Activated CD8-positive, alpha-beta T cell treated with anti-CD3 and anti-CD28 coated beads for 36 hours (primary cell): ENCODE data around the gene CALB2. TPM values are rescaled to one million over a fixed set of nuclear protein-coding genes. Genes with fewer than 3 reads are reported as not detected.
A peak's percentile ranks its signal among the peaks of the same experiment; 100 is the strongest.

Experiments used
- ATAC-seq: fragments of 200-7000 bp; cut with Tn5 transposase; one replicate; pipeline ENCODE4 v1.10.0; 2021; ENCODE audit warnings: mild to moderate bottlenecking, moderate library complexity
- CTCF ChIA-PET: fragments of 350-600 bp; sonication (Branson Sonifier 250); formaldehyde crosslinking; loops from one replicate; lab custom pipeline; 2021; ENCODE audit warnings: antibody characterized with exemption; lab: Charles Lee
- POLR2A ChIA-PET: fragments of 350-600 bp; sonication (Branson Sonifier 250); formaldehyde crosslinking; loops from one replicate; lab custom pipeline; 2021; ENCODE audit warnings: antibody characterized with exemption; lab: Charles Lee
- DNase-seq: peaks from one replicate; pipeline ENCODE4 v3.0.0-alpha.2; 2020
- H3K27ac Mint-ChIP-seq: one replicate; pipeline ENCODE4 v1.8.0; 2021; ENCODE audit warnings: mild to moderate bottlenecking, mixed read lengths
- H3K27me3 Mint-ChIP-seq: one replicate; pipeline ENCODE4 v1.8.0; 2021; ENCODE audit warnings: mixed read lengths
- H3K36me3 Mint-ChIP-seq: one replicate; pipeline ENCODE4 v1.8.0; 2021; ENCODE audit warnings: low read depth, mixed read lengths
- H3K4me1 Mint-ChIP-seq: one replicate; pipeline ENCODE4 v1.8.0; 2021; ENCODE audit warnings: low read depth, mixed read lengths
- H3K4me3 Mint-ChIP-seq: one replicate; pipeline ENCODE4 v1.8.0; 2021; ENCODE audit warnings: mild to moderate bottlenecking, moderate library complexity, mixed read lengths
- H3K9me3 Mint-ChIP-seq: one replicate; pipeline ENCODE4 v1.8.0; 2021; ENCODE audit warnings: mixed read lengths
- intact Hi-C: fragments of 100-400 bp; cut with micrococcal nuclease; formaldehyde crosslinking; loops from one replicate; pipeline ENCODE4 v1.10.0; 2022
- total RNA-seq, 2 experiments: library from RNA; stranded (reverse); gene quantifications; one replicate each; pipeline ENCODE4 v1.2.3, GENCODE V29; 2021
- TF ChIP-seq, protein P1 (sequence below): fragments of 200-600 bp; IDR thresholded peaks from one replicate; pipeline ENCODE4 v1.8.0; 2022; ENCODE audit warnings: antibody characterized with exemption, mild to moderate bottlenecking

CALB2 gene
- total RNA-seq, 2 experiments from 2014 or later = not detected

DNA sequence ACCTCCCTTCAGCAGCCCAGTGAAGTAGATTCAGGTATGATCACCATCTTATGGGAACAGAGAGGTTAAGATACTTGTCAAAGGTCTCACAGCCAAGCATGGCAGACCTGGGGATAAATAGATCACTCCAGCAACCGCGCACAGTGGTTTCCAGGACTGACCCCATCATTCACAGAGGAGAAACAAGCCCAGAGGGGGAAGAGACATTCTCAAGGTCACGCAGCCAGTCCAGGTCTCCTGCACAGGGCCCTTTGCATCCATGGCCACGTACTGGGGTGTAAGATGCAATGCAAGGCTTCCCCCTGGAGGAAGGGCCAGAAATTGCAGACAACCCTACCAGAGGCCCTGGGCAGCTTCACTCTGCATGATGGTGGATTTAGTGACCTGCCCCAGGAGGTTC, 63.4 kb downstream of the CALB2 start:
- ChIA-PET CTCF (interaction anchor here (0.7 to 3.6 kb wide), 8 partner anchors 9 to 189 kb away, joined by 3 to 27 read pairs (median 4); no protein-coding TSS in a partner anchor), POLR2A (no interaction called here)
- peak; percentile 69 for DNase-seq
- H3K9me3 Mint-ChIP-seq = no peaks in the 10 kb centered on the region
- no peak overlapping the region for H3K27ac Mint-ChIP-seq
- peaks cover 7% of the 10 kb centered on the region for H3K4me1 Mint-ChIP-seq
- ATAC-seq = peak; percentile 38
- H3K4me3 Mint-ChIP-seq = no peak overlapping the region
- peaks cover 21% of the 10 kb centered on the region for H3K27me3 Mint-ChIP-seq
- H3K36me3 Mint-ChIP-seq = no peaks in the 10 kb centered on the region
- intact Hi-C loops = no loop called here
- TF ChIP-seq, protein P1, sequence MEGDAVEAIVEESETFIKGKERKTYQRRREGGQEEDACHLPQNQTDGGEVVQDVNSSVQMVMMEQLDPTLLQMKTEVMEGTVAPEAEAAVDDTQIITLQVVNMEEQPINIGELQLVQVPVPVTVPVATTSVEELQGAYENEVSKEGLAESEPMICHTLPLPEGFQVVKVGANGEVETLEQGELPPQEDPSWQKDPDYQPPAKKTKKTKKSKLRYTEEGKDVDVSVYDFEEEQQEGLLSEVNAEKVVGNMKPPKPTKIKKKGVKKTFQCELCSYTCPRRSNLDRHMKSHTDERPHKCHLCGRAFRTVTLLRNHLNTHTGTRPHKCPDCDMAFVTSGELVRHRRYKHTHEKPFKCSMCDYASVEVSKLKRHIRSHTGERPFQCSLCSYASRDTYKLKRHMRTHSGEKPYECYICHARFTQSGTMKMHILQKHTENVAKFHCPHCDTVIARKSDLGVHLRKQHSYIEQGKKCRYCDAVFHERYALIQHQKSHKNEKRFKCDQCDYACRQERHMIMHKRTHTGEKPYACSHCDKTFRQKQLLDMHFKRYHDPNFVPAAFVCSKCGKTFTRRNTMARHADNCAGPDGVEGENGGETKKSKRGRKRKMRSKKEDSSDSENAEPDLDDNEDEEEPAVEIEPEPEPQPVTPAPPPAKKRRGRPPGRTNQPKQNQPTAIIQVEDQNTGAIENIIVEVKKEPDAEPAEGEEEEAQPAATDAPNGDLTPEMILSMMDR = peak; percentile 65

DNA sequence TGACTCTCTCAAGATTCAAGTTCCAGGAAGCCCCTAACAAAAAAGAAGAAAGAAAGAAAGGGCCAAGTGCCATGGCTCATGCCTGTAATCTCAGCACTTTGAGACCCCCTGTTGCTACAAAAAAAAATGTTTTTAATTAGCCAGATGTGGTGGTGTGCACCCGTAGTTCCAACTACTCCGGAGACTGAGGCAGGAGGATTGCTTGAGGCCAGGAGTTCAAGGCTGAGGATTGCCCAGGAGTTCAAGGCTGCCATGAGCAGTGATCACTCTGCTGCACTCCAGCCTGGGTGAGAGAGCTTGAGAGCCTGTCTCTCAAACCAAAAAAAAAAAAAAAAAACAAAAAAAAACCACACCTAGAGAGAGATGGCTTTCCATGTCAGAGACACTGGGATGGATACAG, 64.5 kb downstream of the CALB2 start:
- CTCF ChIA-PET = interaction anchor here (1.0 to 3.6 kb wide), 2 partner anchors 10 kb away, joined by 4 to 27 read pairs; no protein-coding TSS in a partner anchor
- intact Hi-C loops = no loop called here
- POLR2A ChIA-PET = no interaction called here
- Mint-ChIP-seq H3K36me3 (no peaks in the 10 kb centered on the region), H3K27me3 (peaks cover 22% of the 10 kb centered on the region), H3K27ac (no peak overlapping the region), H3K4me1 (peaks cover 8% of the 10 kb centered on the region), H3K9me3 (peaks cover 1% of the 10 kb centered on the region), H3K4me3 (no peak overlapping the region)
- no peak for ATAC-seq
- TF ChIP-seq, protein P1 = no peak
- no peak for DNase-seq

DNA sequence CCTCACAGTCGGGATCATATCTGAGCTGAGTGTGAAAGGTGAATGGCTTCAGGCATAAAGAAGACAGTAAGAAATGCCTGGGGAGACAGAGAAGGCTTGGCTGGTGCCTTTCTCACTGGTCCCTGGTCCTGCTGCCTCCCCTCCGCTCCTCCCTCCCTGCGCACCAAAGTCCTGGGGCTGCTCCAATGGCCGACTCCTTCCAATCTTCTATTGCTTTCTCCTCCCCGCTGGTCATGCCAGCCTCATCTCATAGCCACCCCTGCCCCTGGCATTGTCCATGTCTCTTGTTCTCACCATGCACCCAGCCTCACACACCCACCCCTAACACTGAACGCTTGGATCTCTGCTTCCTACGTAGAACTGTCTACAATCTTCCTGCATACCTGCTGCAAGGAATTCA, 65.3 kb downstream of the CALB2 start:
- H3K4me3 Mint-ChIP-seq = no peak overlapping the region
- DNase-seq (no peak), ATAC-seq (no peak)
- no peaks in the 10 kb centered on the region for H3K36me3 Mint-ChIP-seq
- ChIA-PET POLR2A (no interaction called here), CTCF (interaction anchor here (1.7 to 3.6 kb wide), 2 partner anchors 11 to 75 kb away, joined by 4 to 27 read pairs; no protein-coding TSS in a partner anchor)
- H3K27ac Mint-ChIP-seq = no peak overlapping the region
- intact Hi-C loops = no loop called here
- TF ChIP-seq, protein P1 = no peak
- H3K27me3 Mint-ChIP-seq = peaks cover 22% of the 10 kb centered on the region
- H3K4me1 Mint-ChIP-seq = peaks cover 8% of the 10 kb centered on the region
- H3K9me3 Mint-ChIP-seq = peaks cover 2% of the 10 kb centered on the region

DNA sequence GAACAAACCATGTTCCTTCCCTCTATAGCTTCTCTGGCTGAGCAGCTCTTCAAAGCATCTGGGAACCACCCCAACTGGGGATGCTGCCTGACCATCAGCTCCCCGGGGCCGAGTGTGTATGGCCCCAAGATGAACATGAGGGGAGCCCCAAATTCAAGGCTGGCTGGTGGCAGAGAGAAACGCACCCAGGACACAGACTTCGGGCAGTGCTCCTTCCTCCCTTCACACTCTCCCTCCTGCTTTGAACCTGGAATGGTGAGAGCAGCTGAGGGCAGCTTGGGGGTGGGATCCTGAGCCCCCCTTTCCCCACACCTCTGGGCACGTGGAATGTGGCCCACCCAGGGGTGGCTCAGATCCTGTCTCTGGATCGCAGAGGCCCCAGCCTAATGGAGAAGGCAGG, 66.1 kb downstream of the CALB2 start:
- TF ChIP-seq, protein P1 = no peak
- CTCF ChIA-PET = interaction anchor here (1.7 to 3.6 kb wide), 2 partner anchors 12 to 74 kb away, joined by 4 to 27 read pairs; no protein-coding TSS in a partner anchor
- POLR2A ChIA-PET = interaction anchor here (0.9 kb wide), 1 partner anchor 14 kb away, joined by 4 read pairs; no protein-coding TSS in a partner anchor
- Mint-ChIP-seq H3K4me3 (no peak overlapping the region), H3K27ac (no peak overlapping the region), H3K9me3 (peaks cover 2% of the 10 kb centered on the region), H3K36me3 (no peaks in the 10 kb centered on the region), H3K27me3 (peaks cover 22% of the 10 kb centered on the region), H3K4me1 (peaks cover 8% of the 10 kb centered on the region)
- ATAC-seq (no peak), DNase-seq (no peak)
- intact Hi-C loops = no loop called here

DNA sequence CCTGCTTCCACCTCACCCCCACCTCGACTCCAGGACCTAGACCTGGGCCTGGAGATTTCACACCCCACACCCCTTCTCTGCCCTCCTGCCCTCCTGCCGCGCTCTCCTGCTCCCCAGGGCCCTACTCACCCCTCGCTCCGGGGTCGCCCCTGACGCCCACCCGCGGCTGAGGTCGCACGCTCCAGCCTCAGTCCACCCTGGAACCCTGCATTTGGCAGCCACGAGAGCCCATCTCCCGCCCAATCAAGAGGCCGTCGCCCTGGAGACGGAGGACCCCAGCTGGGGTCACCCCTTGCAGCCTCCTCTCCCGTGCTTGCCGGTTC, 67.2 kb downstream of the CALB2 start:
- POLR2A ChIA-PET = interaction anchor here (0.7 to 1.2 kb wide), 6 partner anchors 8 to 139 kb away, joined by 3 to 4 read pairs (median 3); partner anchors contain the start of gene ZNF23
- Mint-ChIP-seq H3K36me3 (no peaks in the 10 kb centered on the region), H3K4me1 (peaks cover 8% of the 10 kb centered on the region), H3K27me3 (peaks cover 26% of the 10 kb centered on the region), H3K4me3 (peak overlapping the region; percentile 61), H3K27ac (no peak overlapping the region), H3K9me3 (peaks cover 2% of the 10 kb centered on the region)
- intact Hi-C loops = no loop called here
- ATAC-seq = no peak
- CTCF ChIA-PET = interaction anchor here (1.6 to 2.6 kb wide), 3 partner anchors 13 to 74 kb away, joined by 5 to 17 read pairs (median 11); no protein-coding TSS in a partner anchor
- TF ChIP-seq, protein P1 = no peak
- DNase-seq = no peak
